HAP-1 (cell line): Measurements from ENCODE around the gene TBC1D5.

Experiments used
- DNase-seq, 2 experiments: peaks; one replicate each; pipeline ENCODE4 v3.0.0-alpha.2; 2016 to 2020; ENCODE audit warnings: low spot score in 2 of 2
- H3K27me3 ChIP-seq: fragments of 250-450 bp; sonication (Bioruptor Pico); 2 replicates; pipeline ENCODE4 v1.5.1; 2020; ENCODE audit warnings: low read depth, mild to moderate bottlenecking, moderate library complexity
- H3K36me3 ChIP-seq: fragments of 250-450 bp; sonication (Bioruptor Pico); replicated peaks from 2 replicates; pipeline ENCODE4 v1.5.1; 2020; ENCODE audit warnings: mild to moderate bottlenecking
- H3K4me1 ChIP-seq: fragments of 250-450 bp; sonication (Bioruptor Pico); 2 replicates; pipeline ENCODE4 v1.5.1; 2020; ENCODE audit warnings: mild to moderate bottlenecking
- H3K4me3 ChIP-seq: fragments of 250-450 bp; sonication (Bioruptor Pico); 2 replicates; pipeline ENCODE4 v1.5.1; 2020; ENCODE audit warnings: mild to moderate bottlenecking, moderate library complexity
- H3K9me3 ChIP-seq: fragments of 250-450 bp; sonication (Bioruptor Pico); 2 replicates; pipeline ENCODE4 v1.5.1; 2020; ENCODE audit warnings: mild to moderate bottlenecking, moderate library complexity
- in situ Hi-C: fragments of 300-500 bp; cut with MboI; formaldehyde crosslinking; loops from 3 replicates; pipeline ENCODE4 v1.14.3; 2020; ENCODE audit warnings: low sequenced_read_pairs, inconsistent platforms, mixed read lengths

TBC1D5 gene

DNA sequence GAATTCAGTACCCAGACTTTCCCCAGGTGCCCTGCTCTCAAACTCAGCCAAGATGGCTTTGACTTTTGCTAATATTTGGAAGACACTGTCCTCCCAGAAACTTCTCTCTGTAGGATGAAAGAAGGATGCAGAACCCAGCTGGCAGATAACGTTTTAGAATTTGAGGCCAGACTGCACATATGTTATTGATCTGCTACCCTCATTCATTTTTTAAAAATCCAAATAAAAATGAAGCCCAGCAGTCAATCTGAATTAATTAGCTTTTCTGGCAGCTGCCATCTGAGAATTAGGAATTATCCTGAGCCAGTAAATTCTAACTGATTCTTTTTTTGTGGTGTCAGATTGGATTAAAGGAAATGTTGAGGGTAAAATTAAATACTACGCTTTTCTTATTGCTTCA is 621.1 kb downstream of the TBC1D5 start:
- DNase-seq = no peak
- H3K4me3 ChIP-seq = no peak overlapping the region
- H3K9me3 ChIP-seq = peaks cover 3% of the 10 kb centered on the region; the same call in 1 of the 2 replicates
- in situ Hi-C loops = no loop called here
- no peaks in the 10 kb centered on the region for H3K36me3 ChIP-seq
- no peaks in the 10 kb centered on the region for H3K4me1 ChIP-seq
- H3K27me3 ChIP-seq = no peaks in the 10 kb centered on the region

DNA sequence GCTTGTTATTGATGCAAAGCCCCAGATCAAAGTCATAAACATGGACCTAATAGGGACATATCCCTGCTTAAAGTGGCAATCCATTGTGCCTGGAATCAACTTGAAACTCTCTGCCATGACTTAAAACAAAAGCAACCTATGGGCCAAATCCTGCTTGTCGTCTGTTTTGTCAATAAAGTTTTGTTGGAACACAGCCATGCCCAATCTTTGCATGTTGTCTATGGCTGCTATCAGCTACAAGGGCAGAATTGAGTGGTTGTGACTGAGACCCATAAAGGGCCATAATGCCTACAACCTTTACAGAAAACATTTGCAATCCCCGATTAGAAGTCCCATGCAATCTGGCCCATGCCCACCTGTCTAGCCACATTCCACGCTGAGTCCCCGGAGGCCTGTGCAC is 622.3 kb downstream of the TBC1D5 start:
- Histone ChIP-seq H3K27me3 (no peaks in the 10 kb centered on the region), H3K4me3 (no peak overlapping the region), H3K36me3 (no peaks in the 10 kb centered on the region), H3K4me1 (no peaks in the 10 kb centered on the region), H3K9me3 (peaks cover 3% of the 10 kb centered on the region; the same call in 1 of the 2 replicates)
- no peak for DNase-seq
- in situ Hi-C loops = no loop called here

DNA sequence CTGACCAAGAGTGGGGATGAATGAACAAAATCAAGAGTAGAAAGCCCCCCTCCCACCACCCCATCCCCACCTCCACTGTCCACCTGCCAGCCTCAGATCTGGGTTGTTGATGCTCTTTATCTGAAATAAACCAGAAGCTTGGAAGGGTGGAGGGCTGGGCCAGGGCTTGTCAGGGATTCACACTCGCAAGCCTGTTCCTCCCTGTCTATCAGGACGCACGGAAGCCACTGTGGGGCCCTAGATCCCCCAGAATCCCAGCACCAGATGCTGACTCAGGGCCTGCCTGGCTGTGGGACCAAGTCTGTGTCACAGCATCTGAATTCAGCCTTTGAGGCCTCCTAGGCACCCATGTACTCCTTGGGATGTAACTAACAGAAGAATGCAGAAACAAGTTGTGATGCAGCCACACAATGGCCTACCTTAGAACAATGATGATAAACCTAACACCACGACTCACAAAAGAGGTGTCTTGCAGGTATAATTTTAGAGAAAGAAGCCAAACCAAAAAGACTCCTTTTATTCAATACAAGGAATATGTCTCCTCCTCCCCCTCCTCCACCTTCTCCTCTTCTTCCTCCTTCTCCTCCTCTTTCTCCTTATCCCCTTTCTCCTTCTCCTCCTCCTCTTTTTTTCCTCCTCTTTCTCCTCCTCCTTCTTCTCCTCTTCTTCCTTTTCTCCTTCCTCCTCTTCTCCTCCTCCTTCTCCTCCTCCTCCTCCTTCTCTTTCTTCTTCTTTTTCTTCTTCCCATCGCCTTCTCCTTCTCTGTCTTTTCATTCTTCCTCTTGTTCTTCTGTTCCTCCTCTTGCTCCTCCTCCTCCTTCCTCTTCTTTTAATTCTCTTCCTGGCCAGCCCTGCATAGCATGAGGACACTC is 623.0 kb downstream of the TBC1D5 start:
- Histone ChIP-seq H3K4me3 (no peak overlapping the region), H3K27me3 (no peaks in the 10 kb centered on the region), H3K4me1 (no peaks in the 10 kb centered on the region), H3K9me3 (peaks cover 3% of the 10 kb centered on the region; the same call in 1 of the 2 replicates), H3K36me3 (no peaks in the 10 kb centered on the region)
- DNase-seq = no peak
- in situ Hi-C loops = no loop called here

DNA sequence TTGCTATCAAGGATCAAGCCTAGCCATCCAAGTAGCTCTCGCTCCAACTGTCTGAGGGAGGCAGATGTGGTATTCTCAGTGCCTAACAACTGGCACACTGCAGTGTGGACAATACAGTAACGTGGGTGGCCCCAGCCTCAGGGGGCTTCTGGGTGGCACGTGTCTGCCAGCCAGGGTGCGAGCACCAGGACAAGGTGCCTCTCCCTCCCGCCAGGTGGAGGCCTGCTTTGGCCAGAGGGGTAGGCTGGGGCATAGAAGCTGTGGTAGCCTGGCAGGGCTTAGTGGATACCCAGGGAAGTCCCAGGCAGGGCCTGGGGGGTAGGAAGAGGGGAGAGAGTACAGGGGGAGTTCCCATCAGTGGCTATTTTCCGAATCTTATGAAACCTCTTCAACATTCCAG is 623.7 kb downstream of the TBC1D5 start:
- no peak for DNase-seq
- Histone ChIP-seq H3K36me3 (no peaks in the 10 kb centered on the region), H3K9me3 (peaks cover 3% of the 10 kb centered on the region; the same call in 1 of the 2 replicates), H3K4me3 (no peak overlapping the region), H3K27me3 (no peaks in the 10 kb centered on the region), H3K4me1 (no peaks in the 10 kb centered on the region)
- in situ Hi-C loops = no loop called here

DNA sequence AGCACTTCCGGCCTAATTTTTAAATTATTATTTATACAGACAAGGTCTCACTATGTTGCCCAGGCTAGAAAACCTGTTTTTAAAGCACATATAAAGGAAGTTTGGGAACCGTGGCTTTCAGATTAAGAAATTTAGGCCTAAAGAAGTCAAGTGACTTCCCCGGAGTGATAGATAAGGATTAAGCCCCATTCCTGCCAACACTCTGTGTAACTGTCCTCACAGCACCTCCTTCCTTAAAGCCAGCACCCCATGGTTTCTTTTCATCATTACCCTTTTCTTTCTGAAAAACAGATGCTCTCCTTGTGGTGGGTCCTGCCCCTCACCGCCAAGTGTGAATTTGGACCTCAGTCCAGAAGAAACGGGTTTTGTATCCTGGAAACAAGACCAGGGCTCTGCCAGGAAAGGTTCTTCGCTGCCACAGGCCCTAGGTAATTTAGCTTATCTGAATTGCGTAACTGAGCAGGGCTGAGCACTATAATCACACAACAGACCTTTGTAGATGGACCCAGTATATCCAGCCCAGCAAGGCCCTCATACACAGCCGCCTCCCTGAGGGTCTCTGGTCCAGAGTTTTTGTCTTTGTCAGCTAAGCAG is 626.3 kb downstream of the TBC1D5 start:
- H3K4me1 ChIP-seq = no peaks in the 10 kb centered on the region
- no peaks in the 10 kb centered on the region for H3K9me3 ChIP-seq
- H3K27me3 ChIP-seq = no peaks in the 10 kb centered on the region
- no peak overlapping the region for H3K4me3 ChIP-seq
- H3K36me3 ChIP-seq = no peaks in the 10 kb centered on the region
- DNase-seq = no peak
- in situ Hi-C loops = no loop called here

DNA sequence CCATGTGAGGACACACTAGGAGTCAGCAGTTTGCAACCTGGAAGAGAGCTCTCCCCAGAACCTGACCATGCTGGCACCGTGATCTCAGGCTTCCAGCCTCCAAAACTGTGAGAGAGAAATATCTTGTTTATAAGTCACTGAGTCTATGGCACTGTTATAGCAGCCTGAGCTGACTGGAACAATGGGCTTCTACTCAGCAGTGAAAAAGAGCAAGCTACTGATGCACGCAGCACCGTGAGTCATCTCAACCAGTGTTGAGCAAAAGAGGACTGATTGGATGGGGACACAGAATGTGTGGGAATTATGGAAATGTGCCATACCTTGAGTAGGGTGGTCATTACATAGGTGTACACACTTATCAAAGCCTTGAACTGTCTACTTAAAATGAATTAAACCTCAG is 627.2 kb downstream of the TBC1D5 start:
- in situ Hi-C loops = no loop called here
- Histone ChIP-seq H3K27me3 (no peaks in the 10 kb centered on the region), H3K9me3 (no peaks in the 10 kb centered on the region), H3K4me1 (no peaks in the 10 kb centered on the region), H3K36me3 (no peaks in the 10 kb centered on the region), H3K4me3 (no peak overlapping the region)
- DNase-seq = no peak

DNA sequence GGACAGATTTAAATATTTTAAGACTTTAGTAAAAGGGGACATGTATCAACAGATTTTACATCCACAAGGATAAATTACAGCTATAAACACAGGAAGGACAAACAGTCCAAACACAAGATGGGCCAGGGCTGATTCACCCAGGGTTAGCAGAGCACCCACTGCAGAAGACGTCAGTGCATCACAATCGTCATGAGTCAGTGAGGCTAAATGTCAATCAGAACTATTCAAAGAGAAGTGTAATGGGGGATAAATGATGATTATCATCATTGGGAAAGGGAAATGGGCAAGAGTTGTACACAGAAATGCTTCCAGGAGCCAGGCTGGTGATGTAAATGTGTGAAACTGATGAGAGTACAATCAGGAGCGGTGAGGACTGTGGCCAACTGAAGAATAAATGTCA is 630.8 kb downstream of the TBC1D5 start:
- H3K36me3 ChIP-seq = no peaks in the 10 kb centered on the region
- in situ Hi-C loops = no loop called here
- no peak for DNase-seq
- H3K4me1 ChIP-seq = no peaks in the 10 kb centered on the region
- no peak overlapping the region for H3K4me3 ChIP-seq
- no peaks in the 10 kb centered on the region for H3K9me3 ChIP-seq
- no peaks in the 10 kb centered on the region for H3K27me3 ChIP-seq

DNA sequence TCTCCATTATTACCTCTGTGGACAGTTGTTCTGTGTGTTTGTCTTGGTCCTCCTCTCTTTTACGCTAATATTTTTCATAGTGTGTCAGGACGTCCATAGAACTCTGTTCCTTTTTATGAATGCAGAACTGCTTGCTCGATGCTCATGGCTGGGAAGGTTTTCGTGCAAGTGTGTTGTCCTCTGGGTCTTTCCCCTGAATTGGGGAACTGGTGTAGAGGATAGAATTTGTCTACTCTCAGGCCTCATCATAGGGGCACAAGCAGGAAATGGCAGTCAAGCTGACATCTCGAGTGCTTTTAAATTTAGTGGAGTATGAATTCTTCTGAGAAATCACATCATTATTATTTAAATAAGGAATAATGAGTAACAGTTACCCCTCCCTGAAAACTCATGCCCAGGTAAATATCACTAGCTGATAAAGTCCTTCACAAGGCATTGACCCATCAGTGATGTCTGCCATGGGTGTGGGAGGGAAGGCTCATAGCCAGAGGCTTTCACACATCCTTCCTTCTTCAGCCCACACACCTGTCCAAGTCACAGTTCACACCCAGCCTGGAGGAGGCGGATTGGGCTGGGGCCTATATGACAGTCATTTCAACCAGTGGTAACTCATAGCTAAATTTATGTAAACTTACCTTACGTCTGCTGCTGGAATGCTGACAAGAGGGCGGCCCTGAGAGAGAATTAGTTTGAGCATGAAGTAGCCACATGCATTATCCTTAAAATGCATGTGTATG is 631.6 kb downstream of the TBC1D5 start:
- Histone ChIP-seq H3K27me3 (no peaks in the 10 kb centered on the region), H3K4me1 (no peaks in the 10 kb centered on the region), H3K36me3 (no peaks in the 10 kb centered on the region), H3K9me3 (no peaks in the 10 kb centered on the region), H3K4me3 (no peak overlapping the region)
- no peak for DNase-seq
- in situ Hi-C loops = no loop called here
